Caco-2 (cell line): ENCODE measurements around the gene RPTN. TPM values are rescaled to one million over a fixed set of nuclear protein-coding genes. Genes with fewer than 3 reads are reported as not detected.
"Not testable (repeated sequence)": the region's sequence is repeated elsewhere in the genome, so short reads cannot be mapped to it uniquely, and the experiment has no call there.

Experiments used
- BruUV-seq: library from RNA; stranded (reverse); fragments of 400-500 nt; replicated peaks from 2 replicates; lab custom pipeline; 2021; lab: Mats Ljungman, UMichigan
- CTCF ChIA-PET: fragments of 300-600 bp; sonication (Branson Sonifier 250); formaldehyde crosslinking; loops from one replicate; lab custom pipeline; 2022; ENCODE audit warnings: antibody characterized with exemption; lab: Charles Lee
- POLR2A ChIA-PET: fragments of 300-600 bp; sonication (Branson Sonifier 250); formaldehyde crosslinking; loops from one replicate; lab custom pipeline; 2022; ENCODE audit warnings: antibody characterized with exemption; lab: Charles Lee
- DNase-seq, 2 experiments: peaks; one replicate each; pipeline versions ENCODE4 v3.0.0 to v3.0.0-alpha.2; 2020 to 2022
- H3K27me3 ChIP-seq: replicated peaks from 2 replicates; pipeline ENCODE4 v1.6.0; 2011; ENCODE audit warnings: low read length; ENCODE audit not compliant: control insufficient read depth, insufficient read depth
- H3K36me3 ChIP-seq: 2 replicates; pipeline ENCODE4 v1.5.1; 2011; ENCODE audit warnings: low read length; ENCODE audit not compliant: control insufficient read depth, insufficient read depth
- H3K4me1 ChIP-seq: fragments of 250-450 bp; sonication (Bioruptor Pico); 2 replicates; pipeline ENCODE4 v1.5.1; 2020; ENCODE audit warnings: mild to moderate bottlenecking
- H3K4me3 ChIP-seq: 2 replicates; pipeline ENCODE4 v1.5.1; 2011; ENCODE audit warnings: low read depth, mild to moderate bottlenecking, control low read depth, low read length
- H3K9me3 ChIP-seq: fragments of 250-450 bp; sonication (Bioruptor Pico); 2 replicates; pipeline ENCODE4 v1.5.1; 2020; ENCODE audit warnings: mild to moderate bottlenecking, moderate library complexity
- H3K27ac Mint-ChIP-seq: one replicate; pipeline ENCODE4 v1.8.0; 2022; ENCODE audit warnings: mixed read lengths; ENCODE audit not compliant: unreplicated experiment
- H3K27me3 Mint-ChIP-seq: one replicate; pipeline ENCODE4 v1.8.0; 2022; ENCODE audit warnings: mixed read lengths; ENCODE audit not compliant: insufficient read depth, unreplicated experiment
- H3K36me3 Mint-ChIP-seq: one replicate; pipeline ENCODE4 v1.8.0; 2022; ENCODE audit warnings: mild to moderate bottlenecking, mixed read lengths; ENCODE audit not compliant: insufficient read depth, unreplicated experiment
- H3K4me1 Mint-ChIP-seq: one replicate; pipeline ENCODE4 v1.8.0; 2022; ENCODE audit warnings: low read depth, mixed read lengths; ENCODE audit not compliant: unreplicated experiment
- H3K4me3 Mint-ChIP-seq: one replicate; pipeline ENCODE4 v1.8.0; 2022; ENCODE audit warnings: mild to moderate bottlenecking, moderate library complexity, mixed read lengths; ENCODE audit not compliant: unreplicated experiment
- H3K9me3 Mint-ChIP-seq: one replicate; pipeline ENCODE4 v1.8.0; 2022; ENCODE audit warnings: mixed read lengths; ENCODE audit not compliant: unreplicated experiment
- intact Hi-C: fragments of 100-400 bp; cut with micrococcal nuclease; formaldehyde crosslinking; loops from one replicate; pipeline ENCODE4 v1.10.0; 2022; ENCODE audit not compliant: unreplicated experiment
- total RNA-seq: library from RNA; stranded (reverse); gene quantifications from 2 replicates; pipeline ENCODE4 v1.2.3, GENCODE V29; 2022
- TF ChIP-seq, protein P1 (sequence below), 2 experiments: fragments of 200-600 bp in 1 of 2; IDR thresholded peaks; 1 replicate in 1 of 2; 2 replicates in 1 of 2; pipeline versions ENCODE4 v1.5.1 to v1.8.0; 2011 to 2022; ENCODE audit warnings: antibody characterized with exemption in 1 of 2, control low read depth in 1 of 2, inconsistent platforms in 1 of 2, low read depth in 1 of 2, low read length in 1 of 2, mild to moderate bottlenecking in 1 of 2, moderate library complexity in 1 of 2; ENCODE audit not compliant: insufficient read depth in 1 of 2, severe bottlenecking in 1 of 2, unreplicated experiment in 1 of 2

The RPTN gene
- total RNA-seq, 1 experiment from 2014 or later: not detected

DNA sequence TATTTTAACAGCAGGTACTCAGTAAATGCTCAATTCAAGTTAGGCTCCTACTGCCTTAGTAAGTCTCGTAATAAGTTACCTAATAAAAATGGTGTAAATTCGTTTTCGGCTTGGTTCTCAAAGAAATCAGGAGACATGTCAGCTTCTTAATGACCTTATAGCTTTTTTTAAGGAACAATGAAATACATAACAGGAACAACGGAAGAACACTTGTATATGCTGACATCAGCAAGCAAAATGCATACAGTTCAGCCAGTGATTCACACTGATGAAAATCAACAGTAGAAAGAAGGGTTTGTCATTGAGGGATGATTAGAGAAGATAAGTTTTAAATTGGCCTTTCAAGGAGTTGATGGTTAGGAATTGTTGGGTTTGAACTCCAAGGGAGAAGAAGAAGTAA lies 13.3 kb downstream of the RPTN start:
- CTCF ChIA-PET: no interaction called here
- no peak for DNase-seq

DNA sequence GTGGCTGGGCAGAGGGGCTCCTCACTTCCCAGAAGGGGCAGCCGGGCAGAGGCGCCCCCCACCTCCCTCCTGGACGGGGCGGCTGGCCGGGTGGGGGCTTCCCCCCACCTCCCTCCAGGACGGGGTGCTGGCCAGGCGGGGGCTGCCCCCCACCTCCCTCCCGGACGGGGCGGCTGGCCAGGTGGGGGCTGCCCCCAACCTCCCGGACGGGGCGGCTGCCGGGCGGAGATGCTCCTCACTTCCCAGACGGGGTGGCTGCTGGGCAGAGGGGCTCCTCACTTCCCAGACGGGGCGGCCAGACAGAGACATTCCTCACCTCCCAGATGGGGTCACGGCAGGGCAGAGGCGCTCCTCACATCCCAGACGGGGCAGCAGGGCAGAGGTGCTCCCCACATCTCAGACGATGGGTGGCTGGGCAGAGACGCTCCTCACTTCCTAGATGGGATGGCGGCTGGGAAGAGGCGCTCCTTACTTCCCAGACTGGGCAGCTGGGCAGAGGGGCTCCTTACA lies 14.3 kb downstream of the RPTN start:
- POLR2A ChIA-PET, H3K27me3 ChIP-seq, H3K4me1 ChIP-seq, H3K36me3 ChIP-seq, DNase-seq, H3K4me3 ChIP-seq, CTCF ChIA-PET, BruUV-seq, H3K36me3 Mint-ChIP-seq, H3K27ac Mint-ChIP-seq, H3K4me3 Mint-ChIP-seq, H3K4me1 Mint-ChIP-seq, H3K27me3 Mint-ChIP-seq: not testable (repeated sequence)
- peaks cover 32% of the 10 kb centered on the region for H3K9me3 Mint-ChIP-seq
- intact Hi-C loops: loop anchor here (5.0 kb wide), 1 partner anchor 203 kb away; no protein-coding TSS in a partner anchor
- H3K9me3 ChIP-seq: peaks cover 13% of the 10 kb centered on the region

More for the DNA sequence above, 13.3 kb downstream of the RPTN start:
- Histone ChIP-seq H3K27me3 (no peaks in the 10 kb centered on the region), H3K36me3 (no peaks in the 10 kb centered on the region), H3K4me3 (no peak overlapping the region), H3K9me3 (peaks cover 16% of the 10 kb centered on the region), H3K4me1 (no peaks in the 10 kb centered on the region)
- POLR2A ChIA-PET: no interaction called here
- Mint-ChIP-seq H3K4me1 (no peaks in the 10 kb centered on the region), H3K9me3 (peaks cover 32% of the 10 kb centered on the region), H3K27ac (no peak overlapping the region), H3K27me3 (no peaks in the 10 kb centered on the region), H3K36me3 (no peaks in the 10 kb centered on the region), H3K4me3 (no peak overlapping the region)
- intact Hi-C loops: no loop called here
- TF ChIP-seq, protein P1, sequence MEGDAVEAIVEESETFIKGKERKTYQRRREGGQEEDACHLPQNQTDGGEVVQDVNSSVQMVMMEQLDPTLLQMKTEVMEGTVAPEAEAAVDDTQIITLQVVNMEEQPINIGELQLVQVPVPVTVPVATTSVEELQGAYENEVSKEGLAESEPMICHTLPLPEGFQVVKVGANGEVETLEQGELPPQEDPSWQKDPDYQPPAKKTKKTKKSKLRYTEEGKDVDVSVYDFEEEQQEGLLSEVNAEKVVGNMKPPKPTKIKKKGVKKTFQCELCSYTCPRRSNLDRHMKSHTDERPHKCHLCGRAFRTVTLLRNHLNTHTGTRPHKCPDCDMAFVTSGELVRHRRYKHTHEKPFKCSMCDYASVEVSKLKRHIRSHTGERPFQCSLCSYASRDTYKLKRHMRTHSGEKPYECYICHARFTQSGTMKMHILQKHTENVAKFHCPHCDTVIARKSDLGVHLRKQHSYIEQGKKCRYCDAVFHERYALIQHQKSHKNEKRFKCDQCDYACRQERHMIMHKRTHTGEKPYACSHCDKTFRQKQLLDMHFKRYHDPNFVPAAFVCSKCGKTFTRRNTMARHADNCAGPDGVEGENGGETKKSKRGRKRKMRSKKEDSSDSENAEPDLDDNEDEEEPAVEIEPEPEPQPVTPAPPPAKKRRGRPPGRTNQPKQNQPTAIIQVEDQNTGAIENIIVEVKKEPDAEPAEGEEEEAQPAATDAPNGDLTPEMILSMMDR (IDR thresholded peaks at IDR 0.05; ENCODE audit: insufficient read depth in 1 of 2, low read depth in 1 of 2, low read length in 1 of 2, severe bottlenecking in 1 of 2, unreplicated experiment in 1 of 2): no peak
- no TSS peak for BruUV-seq

DNA sequence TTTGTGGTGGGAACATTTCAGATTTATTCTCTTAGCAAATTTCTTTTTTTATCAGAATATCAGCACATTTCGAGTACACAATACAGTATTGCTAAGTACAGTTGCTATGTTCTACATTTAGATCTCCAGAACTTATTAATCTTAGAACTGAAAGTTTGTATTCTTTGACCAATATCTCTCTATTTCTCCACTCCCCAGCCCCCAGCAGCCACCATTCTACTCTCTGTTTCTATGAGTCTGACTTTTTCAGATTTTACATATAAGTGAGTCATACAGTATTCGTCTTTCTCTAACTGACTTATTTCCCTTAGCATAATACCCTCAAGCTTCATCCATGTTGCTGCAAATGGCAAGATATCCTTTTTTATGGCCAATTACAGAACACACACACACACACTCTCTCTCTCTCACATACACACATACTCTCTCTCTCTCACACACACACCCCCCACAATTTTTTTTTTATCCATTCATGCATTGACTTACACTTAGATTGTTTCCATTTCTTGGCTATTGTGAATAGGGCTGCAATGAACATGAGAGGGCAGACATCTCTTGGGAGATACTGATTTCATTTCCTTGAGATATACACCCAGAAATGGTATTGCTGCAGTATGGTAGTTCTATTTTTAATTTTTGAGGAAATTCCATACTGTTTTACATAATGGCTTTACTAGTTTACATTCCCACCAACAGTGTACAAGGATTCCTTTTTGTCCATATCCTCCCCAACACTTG lies 15.7 kb downstream of the RPTN start:
- CTCF ChIA-PET: no interaction called here
- no TSS peak for BruUV-seq
- POLR2A ChIA-PET: no interaction called here

More for the DNA sequence above, 15.7 kb downstream of the RPTN start:
- no peak overlapping the region for H3K4me3 Mint-ChIP-seq
- no peaks in the 10 kb centered on the region for H3K4me1 Mint-ChIP-seq
- Histone ChIP-seq H3K4me1 (no peaks in the 10 kb centered on the region), H3K9me3 (peaks cover 7% of the 10 kb centered on the region), H3K27me3 (no peaks in the 10 kb centered on the region), H3K36me3 (no peaks in the 10 kb centered on the region), H3K4me3 (no peak overlapping the region)
- TF ChIP-seq, protein P1 (IDR thresholded peaks at IDR 0.05; ENCODE audit: insufficient read depth in 1 of 2, low read depth in 1 of 2, low read length in 1 of 2, severe bottlenecking in 1 of 2, unreplicated experiment in 1 of 2): no peak
- no peaks in the 10 kb centered on the region for H3K36me3 Mint-ChIP-seq
- H3K27me3 Mint-ChIP-seq: peaks cover 5% of the 10 kb centered on the region
- H3K9me3 Mint-ChIP-seq: peaks cover 21% of the 10 kb centered on the region
- intact Hi-C loops: loop anchor here (5.0 kb wide), 1 partner anchor 204 kb away; no protein-coding TSS in a partner anchor
- no peak for DNase-seq
- H3K27ac Mint-ChIP-seq: no peak overlapping the region
